Measurements from ENCODE around the gene TEX14.

- TF ChIP-seq CTBP1 (IDR thresholded peaks at IDR 0.05; ENCODE audit: borderline replicate concordance) (no peak), ELF4 (IDR thresholded peaks at IDR 0.05) (no peak), SUZ12 (IDR thresholded peaks at IDR 0.05) (no peak), SP1 (IDR thresholded peaks at IDR 0.05) (no peak), L3MBTL2 (conservative IDR thresholded peaks at IDR 0.05) (no peak), BHLHE40 (IDR thresholded peaks at IDR 0.05; ENCODE audit: borderline replicate concordance) (no peak)
Measured at GRCh38 chr17:58624751-58625150, 67.1 kb downstream of the TEX14 start.

Data from HEK293T (cell line).